Esophagus muscularis mucosa (tissue), 4 donors: ENCODE results near the gene DUSP12. TPM values are rescaled to one million over a fixed set of nuclear protein-coding genes. Genes with fewer than 3 reads are reported as not detected.

Experiments
- DNase-seq: peaks from one replicate; pipeline ENCODE4 v3.0.0-alpha.2; 2017; ENCODE audit errors: extremely low spot score
- H3K27ac ChIP-seq, 4 donors: fragments of 200-600 bp; sonication (generic); replicated peaks in 1 of 4; 1 replicate in 3 of 4; 2 replicates in 1 of 4; pipeline ENCODE4 v1.5.1; 2016 to 2019; ENCODE audit warnings: mild to moderate bottlenecking in 1 of 4
- H3K27me3 ChIP-seq, 4 donors: fragments of 200-600 bp; sonication (generic); one replicate each; pipeline versions ENCODE4 v1.5.1 to v1.6.0; 2016 to 2019
- H3K36me3 ChIP-seq, 4 donors: fragments of 200-600 bp; sonication (generic); one replicate each; pipeline ENCODE4 v1.5.1; 2016 to 2019
- H3K4me1 ChIP-seq, 4 donors: fragments of 200-600 bp; sonication (generic); one replicate each; pipeline ENCODE4 v1.5.1; 2016 to 2019
- H3K4me3 ChIP-seq, 4 donors: fragments of 200-600 bp; sonication (generic); 1 replicate in 2 of 4; 2 replicates in 2 of 4; pipeline ENCODE4 v1.5.1; 2016 to 2019; ENCODE audit warnings: mild to moderate bottlenecking in 4 of 4, moderate library complexity in 1 of 4
- H3K9me3 ChIP-seq, 4 donors: fragments of 200-600 bp; sonication (generic); 1 replicate in 3 of 4; 2 replicates in 1 of 4; pipeline ENCODE4 v1.5.1; 2016 to 2019
- CTCF ChIP-seq, 3 experiments: fragments of 200-600 bp in 2 of 3; fragments of 450-650 bp in 1 of 3; sonication (generic) in 2 of 3; IDR thresholded peaks; one replicate each; pipeline ENCODE4 v1.5.1; 2017 to 2019; ENCODE audit warnings: antibody characterized with exemption in 3 of 3, mild to moderate bottlenecking in 2 of 3, moderate library complexity in 1 of 3
- EP300 ChIP-seq: sonication (generic); formaldehyde crosslinking; IDR thresholded peaks from one replicate; pipeline ENCODE4 v1.6.1; 2017; ENCODE audit warnings: antibody characterized with exemption
- POLR2A ChIP-seq: fragments of 450-650 bp; IDR thresholded peaks from one replicate; pipeline ENCODE4 v1.6.1; 2017; ENCODE audit warnings: antibody characterized with exemption, moderate library complexity, mild to moderate bottlenecking, low read depth
- POLR2AphosphoS5 ChIP-seq, 2 donors: sonication (generic); formaldehyde crosslinking; IDR thresholded peaks; one replicate each; pipeline ENCODE4 v1.6.1; 2017; ENCODE audit warnings: antibody characterized with exemption in 2 of 2
- WGBS: methylation state at CpG from one replicate; pipeline ENCODE4 v1.1.5; 2018; 5-methylcytosine and 5-hydroxymethylcytosine counted together
- intact Hi-C: fragments of 100-400 bp; cut with DNase I; formaldehyde crosslinking; loops from one replicate; pipeline ENCODE4 v1.15.1; 2023
- total RNA-seq, 4 donors: library from RNA; depleted of rRNA; stranded (reverse); fragments of >200 nt; gene quantifications; one replicate each; pipeline versions ENCODE4 v1.1.0 to v1.2.1, GENCODE V29; 2016

Gene DUSP12
- total RNA-seq: 10 to 100 TPM; 12.5 to 26.1 (median 22.8) TPM

GRCh38 chr1:161749509-161750407 is at the start of gene DUSP12:
Gene DUSP12 (plus strand): TSS chr1:161749786. CDS start chr1:161749802, 16 bp downstream.
- peaks cover 0 to 6% (median 3%) of the 10 kb centered on the region in 4 donors for H3K27me3 ChIP-seq
- TF ChIP-seq POLR2A (no peak), POLR2AphosphoS5 (IDR thresholded peaks at IDR 0.05) (peak; percentile 74 to 88)
- no peaks in the 10 kb centered on the region for H3K9me3 ChIP-seq
- intact Hi-C loops: loop anchor here (10.0 kb wide), 2 partner anchors 185 to 265 kb away; no protein-coding TSS in a partner anchor
- peak within 1 kb of the TSS; percentile 72 to 96 (median 82) for H3K4me3 ChIP-seq
- under 1% methylated on average over 24 of the region's 65 CpGs for WGBS
- peak; percentile 98 for DNase-seq
- peak within 1 kb of the TSS; percentile 82 to 95 (median 90) for H3K27ac ChIP-seq
- H3K36me3 ChIP-seq: peaks cover 17 to 34% (median 31%) of the 10 kb centered on the region in 4 donors
- H3K4me1 ChIP-seq: peaks cover 14 to 26% (median 18%) of the 10 kb centered on the region in 4 donors

GRCh38 chr1:161702250-161702649 is 47.3 kb upstream of the DUSP12 start:
- TF ChIP-seq EP300 (no peak), POLR2AphosphoS5 (IDR thresholded peaks at IDR 0.05) (no peak), POLR2A (no peak), CTCF (IDR thresholded peaks at IDR 0.05) (no peak)
- 62% methylated on average over 8 of the region's 8 CpGs for WGBS
- DNase-seq: no peak
- intact Hi-C loops: no loop called here
- H3K36me3 ChIP-seq: no peaks in the 10 kb centered on the region
- no peaks in the 10 kb centered on the region for H3K27me3 ChIP-seq
- no peak overlapping the region for H3K27ac ChIP-seq
- no peaks in the 10 kb centered on the region for H3K9me3 ChIP-seq
- no peaks in the 10 kb centered on the region for H3K4me1 ChIP-seq
- no peak overlapping the region for H3K4me3 ChIP-seq

- H3K27ac ChIP-seq: no peak overlapping the region
- 83% methylated on average over 4 of the region's 4 CpGs for WGBS
These were observed 44.0 kb upstream of the DUSP12 start for GRCh38 chr1:161705537-161705936.

GRCh38 chr1:161706113-161706481 is 43.5 kb upstream of the DUSP12 start:
- TF ChIP-seq CTCF (IDR thresholded peaks at IDR 0.05): no peak
- TF ChIP-seq POLR2A: no peak
- no peak for TF ChIP-seq POLR2AphosphoS5 (IDR thresholded peaks at IDR 0.05)
- no peak for TF ChIP-seq EP300
- intact Hi-C loops: no loop called here
- Histone ChIP-seq H3K27me3 (peaks cover 0 to 6% (median 0%) of the 10 kb centered on the region in 4 donors), H3K9me3 (no peaks in the 10 kb centered on the region), H3K36me3 (no peaks in the 10 kb centered on the region), H3K4me1 (no peaks in the 10 kb centered on the region), H3K27ac (peak overlapping the region in 2 of 4 donors; percentile 10 to 23), H3K4me3 (no peak overlapping the region)
- WGBS: 79% methylated on average over 3 of the region's 3 CpGs
- DNase-seq: no peak

More at GRCh38 chr1:161705537-161705936, 44.0 kb upstream of the DUSP12 start:
- intact Hi-C loops: no loop called here
- DNase-seq: no peak
- no peaks in the 10 kb centered on the region for H3K9me3 ChIP-seq
- H3K36me3 ChIP-seq: no peaks in the 10 kb centered on the region
- no peak overlapping the region for H3K4me3 ChIP-seq
- no peaks in the 10 kb centered on the region for H3K4me1 ChIP-seq
- H3K27me3 ChIP-seq: peaks cover 0 to under 1% (median 0%) of the 10 kb centered on the region in 4 donors
- no peak for TF ChIP-seq POLR2AphosphoS5 (IDR thresholded peaks at IDR 0.05)
- TF ChIP-seq POLR2A: no peak
- TF ChIP-seq CTCF (IDR thresholded peaks at IDR 0.05): no peak
- no peak for TF ChIP-seq EP300
